ENCODE results near the gene RBM4. TPM values are rescaled to one million over a fixed set of nuclear protein-coding genes. Genes with fewer than 3 reads are reported as not detected.

RBM4 gene
- total RNA-seq, 1 experiment from 2014 or later: 144 TPM

DNA sequence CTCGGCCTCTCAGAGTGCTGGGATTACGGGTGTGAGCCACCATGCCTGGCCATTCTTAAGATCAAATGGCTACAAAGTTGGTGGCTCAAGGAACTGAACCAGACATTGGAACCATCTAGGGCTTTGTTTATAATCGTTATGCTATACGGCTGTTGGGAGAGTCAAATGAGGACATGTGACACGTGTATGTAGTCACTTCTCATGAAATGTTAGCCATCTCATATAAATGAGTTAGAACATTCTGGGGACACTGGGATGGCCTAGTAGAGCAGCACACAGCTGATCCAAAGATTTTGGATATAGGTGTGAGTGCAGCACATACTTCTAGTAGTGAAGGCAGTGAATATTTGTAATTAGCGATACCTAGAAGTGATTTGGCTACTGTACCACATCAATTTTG, 6.6 kb upstream of the RBM4 start:
- BruUV-seq (replicated peaks): no TSS peak
- H3K27me3 Mint-ChIP-seq (ENCODE audit: unreplicated experiment): no peaks in the 10 kb centered on the region
- H3K4me1 Mint-ChIP-seq (ENCODE audit: low read depth, unreplicated experiment): no peaks in the 10 kb centered on the region
- intact Hi-C loops (cut with micrococcal nuclease; ENCODE audit: unreplicated experiment): no loop called here
- no peaks in the 10 kb centered on the region for H3K9me3 Mint-ChIP-seq (ENCODE audit: low read depth, unreplicated experiment)
- CTCF ChIA-PET: no interaction called here
- H3K36me3 Mint-ChIP-seq (ENCODE audit: insufficient read depth, unreplicated experiment): peaks cover 43% of the 10 kb centered on the region
- TF ChIP-seq, protein P1, sequence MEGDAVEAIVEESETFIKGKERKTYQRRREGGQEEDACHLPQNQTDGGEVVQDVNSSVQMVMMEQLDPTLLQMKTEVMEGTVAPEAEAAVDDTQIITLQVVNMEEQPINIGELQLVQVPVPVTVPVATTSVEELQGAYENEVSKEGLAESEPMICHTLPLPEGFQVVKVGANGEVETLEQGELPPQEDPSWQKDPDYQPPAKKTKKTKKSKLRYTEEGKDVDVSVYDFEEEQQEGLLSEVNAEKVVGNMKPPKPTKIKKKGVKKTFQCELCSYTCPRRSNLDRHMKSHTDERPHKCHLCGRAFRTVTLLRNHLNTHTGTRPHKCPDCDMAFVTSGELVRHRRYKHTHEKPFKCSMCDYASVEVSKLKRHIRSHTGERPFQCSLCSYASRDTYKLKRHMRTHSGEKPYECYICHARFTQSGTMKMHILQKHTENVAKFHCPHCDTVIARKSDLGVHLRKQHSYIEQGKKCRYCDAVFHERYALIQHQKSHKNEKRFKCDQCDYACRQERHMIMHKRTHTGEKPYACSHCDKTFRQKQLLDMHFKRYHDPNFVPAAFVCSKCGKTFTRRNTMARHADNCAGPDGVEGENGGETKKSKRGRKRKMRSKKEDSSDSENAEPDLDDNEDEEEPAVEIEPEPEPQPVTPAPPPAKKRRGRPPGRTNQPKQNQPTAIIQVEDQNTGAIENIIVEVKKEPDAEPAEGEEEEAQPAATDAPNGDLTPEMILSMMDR (IDR thresholded peaks at IDR 0.05; ENCODE audit: unreplicated experiment): no peak
- no peak overlapping the region for H3K27ac Mint-ChIP-seq (ENCODE audit: unreplicated experiment)
- H3K4me3 Mint-ChIP-seq (ENCODE audit: low read depth, unreplicated experiment): no peak overlapping the region
- no peak for DNase-seq

DNA sequence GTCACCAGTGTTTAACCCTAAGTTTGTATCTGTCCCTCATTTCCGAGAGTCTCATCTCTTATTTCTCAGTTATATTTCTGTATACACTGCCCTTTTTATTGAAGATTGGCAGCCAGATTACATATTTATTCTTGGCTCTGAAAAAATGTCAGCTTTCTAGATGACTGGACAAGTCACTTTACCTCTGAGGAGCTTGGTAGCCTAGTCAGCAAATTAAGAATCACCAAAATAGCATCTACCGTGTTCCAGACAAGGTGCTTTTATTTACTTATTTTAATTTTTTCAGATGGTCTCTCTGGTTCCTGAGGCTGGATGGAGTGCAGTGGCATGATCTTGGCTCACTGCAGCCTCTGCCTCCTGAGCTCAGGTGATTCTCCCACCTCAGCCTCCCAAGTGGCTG, 5.6 kb upstream of the RBM4 start:
- H3K27me3 Mint-ChIP-seq (ENCODE audit: unreplicated experiment): no peaks in the 10 kb centered on the region
- no peak overlapping the region for H3K4me3 Mint-ChIP-seq (ENCODE audit: low read depth, unreplicated experiment)
- no peak overlapping the region for H3K27ac Mint-ChIP-seq (ENCODE audit: unreplicated experiment)
- no peaks in the 10 kb centered on the region for H3K9me3 Mint-ChIP-seq (ENCODE audit: low read depth, unreplicated experiment)
- intact Hi-C loops (cut with micrococcal nuclease; ENCODE audit: unreplicated experiment): no loop called here
- peaks cover 43% of the 10 kb centered on the region for H3K36me3 Mint-ChIP-seq (ENCODE audit: insufficient read depth, unreplicated experiment)
- DNase-seq: no peak
- TF ChIP-seq, protein P1 (IDR thresholded peaks at IDR 0.05; ENCODE audit: unreplicated experiment): no peak
- CTCF ChIA-PET: no interaction called here
- no TSS peak for BruUV-seq (replicated peaks)
- peaks cover 10% of the 10 kb centered on the region for H3K4me1 Mint-ChIP-seq (ENCODE audit: low read depth, unreplicated experiment)

DNA sequence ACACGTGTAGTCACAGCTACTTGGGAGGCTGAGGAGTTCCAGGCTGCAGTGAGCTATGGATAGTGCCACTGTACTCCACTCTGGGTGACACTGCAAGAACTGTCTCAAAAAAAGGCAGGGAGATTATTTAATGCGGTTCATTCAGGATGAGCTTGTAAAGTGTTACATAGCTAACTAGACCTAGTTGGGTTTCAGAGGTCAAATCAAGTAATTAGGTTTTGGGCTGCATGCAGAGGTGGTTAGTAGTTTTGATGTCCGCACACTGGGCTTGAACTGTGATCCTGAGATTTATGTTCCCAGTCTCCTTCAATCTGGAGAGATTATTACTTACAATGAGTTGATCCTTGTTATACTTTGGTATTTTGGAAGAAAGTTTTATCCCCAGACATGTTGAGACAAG, 2.1 kb upstream of the RBM4 start:
- Mint-ChIP-seq H3K27me3 (ENCODE audit: unreplicated experiment) (no peaks in the 10 kb centered on the region), H3K27ac (ENCODE audit: unreplicated experiment) (no peak overlapping the region), H3K4me3 (ENCODE audit: low read depth, unreplicated experiment) (no peak overlapping the region), H3K4me1 (ENCODE audit: low read depth, unreplicated experiment) (peaks cover 36% of the 10 kb centered on the region), H3K36me3 (ENCODE audit: insufficient read depth, unreplicated experiment) (peaks cover 59% of the 10 kb centered on the region), H3K9me3 (ENCODE audit: low read depth, unreplicated experiment) (no peaks in the 10 kb centered on the region)
- TF ChIP-seq, protein P1 (IDR thresholded peaks at IDR 0.05; ENCODE audit: unreplicated experiment): no peak
- intact Hi-C loops (cut with micrococcal nuclease; ENCODE audit: unreplicated experiment): no loop called here
- CTCF ChIA-PET: interaction anchor here (0.7 kb wide), 1 partner anchor 229 kb away, joined by 4 read pairs; no protein-coding TSS in a partner anchor
- no peak for DNase-seq
- BruUV-seq (replicated peaks): no TSS peak

DNA sequence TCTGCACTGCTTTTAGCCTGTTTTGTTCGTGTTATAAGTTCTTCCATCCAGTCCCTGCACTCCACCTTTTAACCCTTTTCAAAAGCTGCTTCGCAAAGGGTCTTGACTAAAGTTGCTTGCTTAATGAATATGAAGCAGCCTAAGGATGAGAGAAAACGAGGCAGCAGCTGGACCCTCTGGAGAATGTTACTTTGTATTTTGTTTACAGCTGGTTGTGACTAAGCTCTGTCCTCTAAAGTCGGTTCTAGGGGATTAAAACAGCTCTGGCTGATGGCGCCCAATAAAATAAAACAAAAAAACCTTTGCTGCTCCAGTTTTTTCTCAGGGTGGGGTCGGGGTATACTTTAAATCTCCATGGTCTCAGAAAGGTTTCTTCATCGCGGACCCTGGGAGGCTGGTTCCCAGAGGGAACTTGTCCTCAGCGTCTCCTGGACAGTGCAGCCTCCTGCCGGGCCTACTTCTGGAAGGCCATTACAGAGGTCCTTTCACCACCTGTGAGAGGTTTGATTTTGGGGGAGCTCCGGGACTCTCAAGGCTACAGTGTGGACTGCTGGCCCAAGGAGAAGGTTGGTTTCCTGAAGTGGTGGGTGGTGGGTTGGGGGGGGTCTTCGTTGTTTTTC, 836 bp upstream of the RBM4 start:
- Mint-ChIP-seq H3K27ac (ENCODE audit: unreplicated experiment) (peak overlapping the region; percentile 94), H3K9me3 (ENCODE audit: low read depth, unreplicated experiment) (no peaks in the 10 kb centered on the region), H3K27me3 (ENCODE audit: unreplicated experiment) (no peaks in the 10 kb centered on the region), H3K36me3 (ENCODE audit: insufficient read depth, unreplicated experiment) (peaks cover 72% of the 10 kb centered on the region), H3K4me3 (ENCODE audit: low read depth, unreplicated experiment) (peak overlapping the region; percentile 83), H3K4me1 (ENCODE audit: low read depth, unreplicated experiment) (peaks cover 49% of the 10 kb centered on the region)
- DNase-seq: no peak
- intact Hi-C loops (cut with micrococcal nuclease; ENCODE audit: unreplicated experiment): no loop called here
- CTCF ChIA-PET: interaction anchor here (1.2 to 2.0 kb wide), 9 partner anchors 9 to 158 kb away, joined by 3 to 9 read pairs (median 6); partner anchors contain the start of genes CCDC87, CCS, DPP3 and RBM14
- TF ChIP-seq, protein P1 (IDR thresholded peaks at IDR 0.05; ENCODE audit: unreplicated experiment): no peak
- TSS peak; percentile 81 for BruUV-seq (replicated peaks)
